Measurements from ENCODE around the gene NHERF1.

GRCh38 chr17:74786431-74787055 is 38.1 kb downstream of the NHERF1 start:
- no peak for TF ChIP-seq CTCF (conservative IDR thresholded peaks at IDR 0.05; ENCODE audit: low read depth, low read length)
- TF ChIP-seq EZH2phosphoT487 (IDR thresholded peaks at IDR 0.05; ENCODE audit: borderline replicate concordance, low read length) = no peak
- TF ChIP-seq EZH2 (IDR thresholded peaks at IDR 0.05; ENCODE audit: low read length, unreplicated experiment) = no peak
